ENCODE results near the gene JDP2.

The JDP2 gene

GRCh38 chr14:75520852-75521251 is 93.0 kb downstream of the JDP2 start:
- DNase-seq = no peak

GRCh38 chr14:75521415-75522199 is 93.8 kb downstream of the JDP2 start:
- no peak for DNase-seq

GRCh38 chr14:75522224-75522982 is 94.6 kb downstream of the JDP2 start, which contains the start of gene BATF:
TSS of gene BATF (plus strand) at chr14:75522469. CDS start at chr14:75522683, 214 bp downstream.
- no peak for DNase-seq

GRCh38 chr14:75522983-75523318 is 95.1 kb downstream of the JDP2 start:
- DNase-seq = no peak

Measured in NCI-H146 (cell line).